IMR-90 (cell line): ENCODE data around the gene TALDO1.

ENCODE experiments used
- CTCF ChIP-seq: conservative IDR thresholded peaks from 2 replicates; pipeline ENCODE4 v1.5.1; 2012; ENCODE audit warnings: mild to moderate bottlenecking, low read depth, low read length, improper control_type of control experiment
- FOS ChIP-seq: fragments of 150-350 bp; IDR thresholded peaks from 2 replicates; pipeline ENCODE4 v1.6.1; 2016; ENCODE audit warnings: low read depth, low read length
- MXI1 ChIP-seq: IDR thresholded peaks from 2 replicates; pipeline ENCODE4 v1.6.1; 2012; ENCODE audit warnings: low read depth, mild to moderate bottlenecking, low read length, moderate library complexity, borderline replicate concordance
- POLR2A ChIP-seq: IDR thresholded peaks from 2 replicates; pipeline ENCODE4 v1.6.1; 2012; ENCODE audit warnings: mild to moderate bottlenecking, low read depth, low read length
- RAD21 ChIP-seq: IDR thresholded peaks from 2 replicates; pipeline ENCODE4 v1.6.1; 2012; ENCODE audit warnings: low read length, improper control_type of control experiment
- RFX5 ChIP-seq: IDR thresholded peaks from 2 replicates; pipeline ENCODE4 v1.8.0; 2012; ENCODE audit warnings: low read depth, mild to moderate bottlenecking, low read length, moderate library complexity
- SMC3 ChIP-seq: fragments of 150-350 bp; IDR thresholded peaks from 2 replicates; pipeline ENCODE4 v1.6.1; 2016; ENCODE audit warnings: low read depth, mild to moderate bottlenecking, antibody characterized with exemption, low read length, moderate library complexity
- USF2 ChIP-seq: fragments of 150-350 bp; IDR thresholded peaks from 2 replicates; pipeline ENCODE4 v1.6.1; 2017; ENCODE audit warnings: mild to moderate bottlenecking, antibody characterized with exemption, low read length, low read depth

DNA sequence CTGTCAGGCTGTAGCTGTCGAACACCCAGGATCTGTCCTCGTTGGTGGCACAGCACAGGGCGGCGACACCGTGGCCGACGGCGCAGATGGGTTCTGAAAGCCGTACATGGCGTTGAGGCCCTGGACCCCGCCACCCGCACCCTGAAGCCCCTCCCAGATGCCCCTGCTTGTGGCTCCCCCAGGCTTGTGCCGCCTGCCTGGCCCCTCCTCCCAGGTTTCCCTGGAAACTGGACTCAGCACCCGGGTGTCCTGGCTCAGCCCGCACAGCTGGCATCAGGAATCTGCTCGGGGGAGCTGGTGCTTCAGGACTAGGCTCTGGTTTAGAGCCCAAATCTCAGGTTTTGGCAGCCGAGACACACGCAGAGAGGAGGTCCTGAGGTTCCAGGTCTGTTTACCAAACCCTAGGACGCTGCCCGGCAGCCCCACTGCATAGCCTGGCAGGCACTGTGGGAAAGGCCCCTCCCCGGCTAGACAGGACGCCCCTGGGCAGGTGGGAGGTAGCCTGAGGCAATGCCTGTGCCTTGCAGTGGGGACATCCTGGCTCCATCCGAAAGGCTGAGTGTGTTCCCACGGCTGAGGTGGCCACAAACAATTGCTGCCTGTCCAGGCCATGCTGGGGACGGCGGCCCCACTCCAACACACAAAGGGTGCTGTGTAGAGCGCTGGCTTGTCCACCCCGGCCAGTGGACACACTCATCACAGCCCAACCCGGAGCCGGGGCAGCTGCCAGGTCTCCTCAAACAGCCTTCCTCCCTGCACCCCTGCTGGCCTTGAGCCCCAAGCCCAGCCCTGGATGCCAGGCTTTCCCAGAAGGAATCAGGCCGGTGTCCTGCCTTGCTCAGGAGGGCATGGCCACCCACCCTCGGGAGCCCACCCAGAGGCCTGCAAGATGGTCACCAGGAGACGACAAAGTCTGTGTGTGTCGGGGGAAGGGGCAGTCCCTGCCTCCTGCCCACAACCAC is 25.4 kb downstream of the TALDO1 start:
- TF ChIP-seq CTCF (no peak), RAD21 (no peak), SMC3 (no peak), POLR2A (no peak), MXI1 (no peak), FOS (no peak), RFX5 (no peak), USF2 (no peak)
